HL-60 (cell line): ENCODE data around the gene VSIG1.

Experiments
- DNase-seq, 2 experiments: peaks; one replicate each; pipeline ENCODE4 v3.0.0-alpha.2; 2010 to 2020; ENCODE audit warnings: low read depth in 1 of 2, low spot score in 1 of 2
- H3K27ac ChIP-seq: fragments of 250-450 bp; sonication (Bioruptor Pico); replicated peaks from 2 replicates; pipeline ENCODE4 v1.5.1; 2020; ENCODE audit warnings: mild to moderate bottlenecking, moderate library complexity
- H3K27me3 ChIP-seq: fragments of 250-450 bp; sonication (Bioruptor Pico); 2 replicates; pipeline ENCODE4 v1.5.1; 2021; ENCODE audit warnings: mild to moderate bottlenecking, moderate library complexity; ENCODE audit not compliant: insufficient read depth, poor library complexity, severe bottlenecking
- H3K4me3 ChIP-seq: replicated peaks from 2 replicates; pipeline ENCODE4 v1.5.1; 2011; ENCODE audit warnings: mild to moderate bottlenecking, control low read depth, low read length; ENCODE audit not compliant: insufficient read depth
- GABPA ChIP-seq: IDR thresholded peaks from 2 replicates; pipeline ENCODE4 v1.6.1; 2012; ENCODE audit warnings: low read depth
- POLR2AphosphoS5 ChIP-seq: IDR thresholded peaks from 2 replicates; pipeline ENCODE4 v1.6.1; 2012; ENCODE audit warnings: low read depth
- REST ChIP-seq: IDR thresholded peaks from 2 replicates; pipeline ENCODE4 v1.6.1; 2012; ENCODE audit warnings: low read depth; ENCODE audit not compliant: insufficient replicate concordance
- SPI1 ChIP-seq: IDR thresholded peaks from 2 replicates; pipeline ENCODE4 v1.6.1; 2012; ENCODE audit warnings: low read depth, mild to moderate bottlenecking, borderline replicate concordance
- TF ChIP-seq, protein P1 (sequence below): IDR thresholded peaks from one replicate; pipeline ENCODE4 v1.5.1; 2011; ENCODE audit warnings: low read length, control low read depth, inconsistent platforms; ENCODE audit not compliant: insufficient read depth

VSIG1 gene

GRCh38 chrX:108091878-108092291 lies 47.0 kb downstream of the VSIG1 start:
- no peak for DNase-seq
- no peak for TF ChIP-seq POLR2AphosphoS5
- TF ChIP-seq GABPA: no peak
- peak overlapping the region; percentile 60 for H3K4me3 ChIP-seq
- H3K27ac ChIP-seq: peak overlapping the region; percentile 48
- H3K27me3 ChIP-seq: no peaks in the 10 kb centered on the region

GRCh38 chrX:108097380-108097779 lies 52.5 kb downstream of the VSIG1 start:
- no peak overlapping the region for H3K4me3 ChIP-seq
- no peak overlapping the region for H3K27ac ChIP-seq
- no peaks in the 10 kb centered on the region for H3K27me3 ChIP-seq
- no peak for DNase-seq
- TF ChIP-seq POLR2AphosphoS5 (no peak), GABPA (no peak), SPI1 (no peak), REST (no peak)
- TF ChIP-seq, protein P1, sequence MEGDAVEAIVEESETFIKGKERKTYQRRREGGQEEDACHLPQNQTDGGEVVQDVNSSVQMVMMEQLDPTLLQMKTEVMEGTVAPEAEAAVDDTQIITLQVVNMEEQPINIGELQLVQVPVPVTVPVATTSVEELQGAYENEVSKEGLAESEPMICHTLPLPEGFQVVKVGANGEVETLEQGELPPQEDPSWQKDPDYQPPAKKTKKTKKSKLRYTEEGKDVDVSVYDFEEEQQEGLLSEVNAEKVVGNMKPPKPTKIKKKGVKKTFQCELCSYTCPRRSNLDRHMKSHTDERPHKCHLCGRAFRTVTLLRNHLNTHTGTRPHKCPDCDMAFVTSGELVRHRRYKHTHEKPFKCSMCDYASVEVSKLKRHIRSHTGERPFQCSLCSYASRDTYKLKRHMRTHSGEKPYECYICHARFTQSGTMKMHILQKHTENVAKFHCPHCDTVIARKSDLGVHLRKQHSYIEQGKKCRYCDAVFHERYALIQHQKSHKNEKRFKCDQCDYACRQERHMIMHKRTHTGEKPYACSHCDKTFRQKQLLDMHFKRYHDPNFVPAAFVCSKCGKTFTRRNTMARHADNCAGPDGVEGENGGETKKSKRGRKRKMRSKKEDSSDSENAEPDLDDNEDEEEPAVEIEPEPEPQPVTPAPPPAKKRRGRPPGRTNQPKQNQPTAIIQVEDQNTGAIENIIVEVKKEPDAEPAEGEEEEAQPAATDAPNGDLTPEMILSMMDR: no peak

DNA sequence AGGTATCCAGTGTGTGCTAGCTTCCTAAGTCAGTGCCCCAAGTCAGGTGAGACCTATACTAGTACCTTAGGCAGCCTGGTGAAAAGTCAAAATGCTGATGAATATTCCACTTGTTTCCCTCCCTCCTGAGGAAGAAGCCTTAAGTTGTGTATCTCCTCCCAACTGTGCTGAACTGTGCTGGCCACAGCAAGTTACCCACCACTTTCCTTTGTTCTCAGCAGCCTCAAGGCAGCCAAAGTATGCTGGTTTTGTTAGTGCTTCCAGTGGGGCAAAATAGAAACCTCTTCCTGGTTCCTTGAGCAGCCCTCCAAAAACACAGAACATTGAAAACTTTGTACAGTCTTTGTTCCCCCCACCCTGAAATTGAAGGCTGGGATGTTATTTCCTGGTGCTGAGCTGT lies 60.6 kb downstream of the VSIG1 start:
- TF ChIP-seq, protein P1: no peak
- TF ChIP-seq SPI1: no peak
- no peak for TF ChIP-seq POLR2AphosphoS5
- TF ChIP-seq GABPA: no peak
- TF ChIP-seq REST: no peak
- no peaks in the 10 kb centered on the region for H3K27me3 ChIP-seq
- no peak for DNase-seq

DNA sequence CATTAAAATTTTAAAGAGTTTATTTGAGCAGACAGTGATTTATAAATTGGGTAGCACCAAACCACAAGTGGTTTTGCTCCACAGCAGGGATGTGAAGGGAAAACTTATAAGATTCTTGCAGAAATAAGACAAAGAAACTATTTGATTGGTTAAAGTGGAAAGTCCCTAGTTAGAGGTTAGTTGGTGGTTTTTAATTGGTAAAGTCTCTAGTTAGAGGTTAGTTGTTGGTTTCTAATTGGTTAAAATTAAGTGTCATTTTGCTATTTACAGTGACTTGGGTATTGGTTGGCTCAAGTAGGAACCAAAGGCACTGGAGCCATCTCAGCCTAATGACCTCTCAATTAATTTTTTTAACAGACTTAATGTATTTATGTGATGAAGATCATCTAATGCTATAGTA lies 69.7 kb downstream of the VSIG1 start:
- H3K27ac ChIP-seq: no peak overlapping the region
- TF ChIP-seq GABPA (no peak), POLR2AphosphoS5 (no peak), SPI1 (no peak), REST (no peak)
- TF ChIP-seq, protein P1: no peak
- DNase-seq: no peak
- H3K4me3 ChIP-seq: no peak overlapping the region
- H3K27me3 ChIP-seq: no peaks in the 10 kb centered on the region

More for the DNA sequence above, 60.6 kb downstream of the VSIG1 start:
- Histone ChIP-seq H3K27ac (peak overlapping the region; percentile 18; the same call in 1 of the 2 replicates), H3K4me3 (no peak overlapping the region)
